Body of pancreas (tissue), 4 donors: Measurements from ENCODE around the gene CD180.

Experiments
- POLR2A ChIP-seq, 3 donors: fragments of 450-650 bp; IDR thresholded peaks; one replicate each; pipeline ENCODE4 v1.6.1; 2016; ENCODE audit warnings: antibody characterized with exemption in 3 of 3, mild to moderate bottlenecking in 2 of 3
- TF ChIP-seq, protein P1 (sequence below), 7 experiments: fragments of 450-650 bp in 4 of 7; fragments of 200-600 bp in 3 of 7; sonication (generic) in 3 of 7; IDR thresholded peaks; one replicate each; pipeline ENCODE4 v1.5.1; 2016 to 2019; ENCODE audit warnings: antibody characterized with exemption in 7 of 7

DNA sequence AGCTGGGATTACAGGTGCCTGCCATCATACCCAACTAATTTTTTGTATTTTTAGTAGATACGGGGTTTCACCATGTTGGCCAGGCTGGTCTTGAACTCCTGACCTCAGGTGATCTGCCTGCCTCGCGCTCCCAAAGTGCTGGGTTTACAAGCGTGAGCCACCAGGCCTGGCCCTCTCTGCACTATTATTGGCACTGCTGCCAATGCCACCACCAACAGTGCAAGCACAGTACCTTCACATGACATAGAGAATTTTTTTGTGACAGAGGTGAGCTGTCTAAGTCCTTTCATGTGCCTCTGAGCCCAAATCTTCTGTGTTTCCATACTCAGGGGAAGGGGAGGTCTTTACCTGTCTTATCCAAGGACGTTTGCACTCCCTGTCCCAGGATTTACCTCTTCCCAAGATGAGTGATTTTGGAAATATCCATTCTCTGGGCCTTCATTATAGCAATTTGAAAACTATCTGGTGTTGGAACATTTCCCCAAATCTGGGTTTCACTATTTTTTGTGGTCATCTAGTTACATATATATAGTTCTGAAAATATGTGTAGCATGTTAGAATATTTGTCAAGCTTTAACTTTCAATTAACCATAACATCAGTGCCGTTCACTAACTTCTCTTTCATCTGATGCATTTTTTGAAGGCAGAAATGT is 5.4 kb upstream of the CD180 start:
- TF ChIP-seq, protein P1, sequence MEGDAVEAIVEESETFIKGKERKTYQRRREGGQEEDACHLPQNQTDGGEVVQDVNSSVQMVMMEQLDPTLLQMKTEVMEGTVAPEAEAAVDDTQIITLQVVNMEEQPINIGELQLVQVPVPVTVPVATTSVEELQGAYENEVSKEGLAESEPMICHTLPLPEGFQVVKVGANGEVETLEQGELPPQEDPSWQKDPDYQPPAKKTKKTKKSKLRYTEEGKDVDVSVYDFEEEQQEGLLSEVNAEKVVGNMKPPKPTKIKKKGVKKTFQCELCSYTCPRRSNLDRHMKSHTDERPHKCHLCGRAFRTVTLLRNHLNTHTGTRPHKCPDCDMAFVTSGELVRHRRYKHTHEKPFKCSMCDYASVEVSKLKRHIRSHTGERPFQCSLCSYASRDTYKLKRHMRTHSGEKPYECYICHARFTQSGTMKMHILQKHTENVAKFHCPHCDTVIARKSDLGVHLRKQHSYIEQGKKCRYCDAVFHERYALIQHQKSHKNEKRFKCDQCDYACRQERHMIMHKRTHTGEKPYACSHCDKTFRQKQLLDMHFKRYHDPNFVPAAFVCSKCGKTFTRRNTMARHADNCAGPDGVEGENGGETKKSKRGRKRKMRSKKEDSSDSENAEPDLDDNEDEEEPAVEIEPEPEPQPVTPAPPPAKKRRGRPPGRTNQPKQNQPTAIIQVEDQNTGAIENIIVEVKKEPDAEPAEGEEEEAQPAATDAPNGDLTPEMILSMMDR (IDR thresholded peaks at IDR 0.05), result no peak
- TF ChIP-seq POLR2A (IDR thresholded peaks at IDR 0.05), result no peak
